ENCODE results near the gene CRYBB3.

DNA sequence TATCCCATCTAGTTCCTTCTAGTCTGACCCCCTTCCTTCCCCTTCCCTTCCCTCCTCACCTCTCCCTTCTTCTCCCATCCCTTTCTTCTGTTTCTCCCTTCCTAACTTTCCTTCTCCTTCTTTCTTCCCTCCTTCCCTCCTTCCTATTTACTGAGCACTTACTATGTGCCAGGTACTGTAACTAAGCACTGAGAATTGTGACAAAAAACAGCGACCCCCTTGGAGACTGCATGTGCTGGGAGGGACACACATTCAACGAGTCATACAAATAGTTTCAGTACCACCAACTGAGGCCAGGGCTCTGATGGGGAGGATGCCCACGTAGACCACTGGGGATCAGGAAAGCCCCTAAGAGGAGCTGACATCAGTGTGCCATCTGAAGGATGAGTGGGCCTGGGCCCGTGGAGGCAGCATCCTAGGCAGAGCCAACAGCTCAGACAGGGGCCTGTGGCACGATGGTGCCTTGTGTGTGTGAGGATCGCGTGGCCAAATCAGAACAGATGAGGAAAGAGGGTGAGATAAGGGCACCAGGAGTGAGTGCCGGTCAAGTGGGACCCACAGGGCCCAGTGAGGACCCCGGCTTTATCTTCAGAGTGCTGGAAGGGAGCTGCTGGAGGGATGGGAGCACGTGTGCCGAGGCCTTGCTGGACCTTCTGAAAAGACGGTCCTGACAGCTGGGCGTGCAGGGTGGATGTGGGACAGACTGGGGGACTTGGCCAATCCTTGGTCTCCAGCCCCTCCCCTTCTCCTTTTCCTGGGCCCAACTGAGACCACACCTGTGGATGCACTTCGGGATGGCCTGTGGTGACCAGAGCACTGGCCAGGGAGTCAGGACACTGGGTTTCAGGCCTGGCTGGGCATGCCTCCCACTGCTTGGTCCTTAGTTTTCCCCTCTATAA is 38.4 kb upstream of the CRYBB3 start:
- no peak for TF ChIP-seq POLR2A (IDR thresholded peaks at IDR 0.05)
- TF ChIP-seq, protein P1, sequence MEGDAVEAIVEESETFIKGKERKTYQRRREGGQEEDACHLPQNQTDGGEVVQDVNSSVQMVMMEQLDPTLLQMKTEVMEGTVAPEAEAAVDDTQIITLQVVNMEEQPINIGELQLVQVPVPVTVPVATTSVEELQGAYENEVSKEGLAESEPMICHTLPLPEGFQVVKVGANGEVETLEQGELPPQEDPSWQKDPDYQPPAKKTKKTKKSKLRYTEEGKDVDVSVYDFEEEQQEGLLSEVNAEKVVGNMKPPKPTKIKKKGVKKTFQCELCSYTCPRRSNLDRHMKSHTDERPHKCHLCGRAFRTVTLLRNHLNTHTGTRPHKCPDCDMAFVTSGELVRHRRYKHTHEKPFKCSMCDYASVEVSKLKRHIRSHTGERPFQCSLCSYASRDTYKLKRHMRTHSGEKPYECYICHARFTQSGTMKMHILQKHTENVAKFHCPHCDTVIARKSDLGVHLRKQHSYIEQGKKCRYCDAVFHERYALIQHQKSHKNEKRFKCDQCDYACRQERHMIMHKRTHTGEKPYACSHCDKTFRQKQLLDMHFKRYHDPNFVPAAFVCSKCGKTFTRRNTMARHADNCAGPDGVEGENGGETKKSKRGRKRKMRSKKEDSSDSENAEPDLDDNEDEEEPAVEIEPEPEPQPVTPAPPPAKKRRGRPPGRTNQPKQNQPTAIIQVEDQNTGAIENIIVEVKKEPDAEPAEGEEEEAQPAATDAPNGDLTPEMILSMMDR (IDR thresholded peaks at IDR 0.05) = no peak
